SK-N-SH (cell line): ENCODE results near the gene TTLL7. TPM values are rescaled to one million over a fixed set of nuclear protein-coding genes. Genes with fewer than 3 reads are reported as not detected.

Experiments
- CTCF ChIA-PET: fragments of 300-600, 350-600 bp; formaldehyde crosslinking; extraction: SDS; loops from one replicate; lab custom pipeline; 2021; lab: Yijun Ruan, JAX
- POLR2A ChIA-PET: fragments of 350-600 bp; sonication (Branson Sonifier 250); formaldehyde crosslinking; extraction: SDS; loops from one replicate; lab custom pipeline; 2020; ENCODE audit warnings: antibody characterized with exemption, inconsistent platforms; lab: Yijun Ruan, JAX
- DNase-seq: peaks from one replicate; pipeline ENCODE4 v3.0.0; 2012
- H2AFZ ChIP-seq: fragments of 200-600 bp; sonication (generic); 2 replicates; pipeline ENCODE4 v1.8.1; 2016; ENCODE audit warnings: antibody characterized with exemption, mild to moderate bottlenecking, low read depth
- H3F3A ChIP-seq: fragments of 200-600 bp; sonication (generic); replicated peaks from 2 replicates; pipeline ENCODE3; 2016; ENCODE audit warnings: antibody characterized with exemption, mild to moderate bottlenecking; ENCODE audit not compliant: insufficient read depth
- H3K27ac ChIP-seq, 2 experiments: fragments of 200-500 bp in 1 of 2; fragments of 200-600 bp in 1 of 2; sonication (Bioruptor generic) in 1 of 2; sonication (generic), shearing (Covaris generic) in 1 of 2; 2 replicates each; pipeline versions ENCODE4 v1.5.1 to v1.6.1; 2014 to 2016; ENCODE audit warnings: low read depth in 2 of 2, inconsistent platforms in 1 of 2, low read length in 1 of 2, mild to moderate bottlenecking in 1 of 2, mixed read lengths in 1 of 2
- H3K27me3 ChIP-seq: fragments of 200-600 bp; sonication (generic), shearing (Covaris generic); 2 replicates; pipeline ENCODE4 v1.6.1; 2016; ENCODE audit warnings: mixed run types; ENCODE audit not compliant: insufficient read depth
- H3K36me3 ChIP-seq, 2 experiments: fragments of 200-500 bp in 1 of 2; fragments of 200-600 bp in 1 of 2; sonication (Bioruptor generic) in 1 of 2; sonication (generic) in 1 of 2; replicated peaks in 1 of 2; 2 replicates each; pipeline versions ENCODE3 to v1.5.1; 2014 to 2016; ENCODE audit warnings: low read length in 1 of 2, mild to moderate bottlenecking in 1 of 2; ENCODE audit not compliant: insufficient read depth in 2 of 2, control insufficient read depth in 1 of 2
- H3K4me1 ChIP-seq, 2 experiments: fragments of 200-500 bp in 1 of 2; fragments of 200-600 bp in 1 of 2; sonication (Bioruptor generic) in 1 of 2; sonication (generic), shearing (Covaris generic) in 1 of 2; 2 replicates each; pipeline versions ENCODE4 v1.5.1 to v1.6.1; 2014 to 2016; ENCODE audit warnings: low read depth in 1 of 2, low read length in 1 of 2, mixed run types in 1 of 2; ENCODE audit not compliant: insufficient read depth in 2 of 2, control insufficient read depth in 1 of 2
- H3K4me2 ChIP-seq: fragments of 200-600 bp; sonication (generic), shearing (Covaris generic); 2 replicates; pipeline ENCODE4 v1.6.1; 2017; ENCODE audit warnings: mixed run types
- H3K4me3 ChIP-seq, 2 experiments: fragments of 200-500 bp in 1 of 2; fragments of 200-600 bp in 1 of 2; sonication (Bioruptor generic) in 1 of 2; sonication (generic), shearing (Covaris generic) in 1 of 2; 2 replicates each; pipeline versions ENCODE4 v1.5.1 to v1.8.1; 2014 to 2016; ENCODE audit warnings: low read depth in 2 of 2, inconsistent platforms in 1 of 2, low read length in 1 of 2, mild to moderate bottlenecking in 1 of 2, mixed read lengths in 1 of 2, moderate library complexity in 1 of 2
- H3K79me2 ChIP-seq: fragments of 200-600 bp; sonication (generic); 2 replicates; pipeline ENCODE4 v1.8.1; 2017; ENCODE audit warnings: mild to moderate bottlenecking; ENCODE audit not compliant: insufficient read depth
- H3K9ac ChIP-seq: fragments of 200-600 bp; sonication (generic); 2 replicates; pipeline ENCODE4 v1.6.1; 2017; ENCODE audit warnings: mixed run types
- H3K9me2 ChIP-seq: fragments of 200-600 bp; sonication (generic); 2 replicates; pipeline ENCODE4 v1.6.1; 2017; ENCODE audit warnings: mixed run types
- H3K9me3 ChIP-seq: fragments of 200-600 bp; sonication (generic); 2 replicates; pipeline ENCODE4 v1.6.1; 2017; ENCODE audit warnings: mixed run types, mild to moderate bottlenecking, moderate library complexity
- H4K20me1 ChIP-seq: fragments of 200-600 bp; sonication (generic); 2 replicates; pipeline ENCODE4 v1.6.1; 2017; ENCODE audit warnings: mild to moderate bottlenecking, mixed run types; ENCODE audit not compliant: insufficient read depth
- FOSL2 ChIP-seq: IDR thresholded peaks from 2 replicates; pipeline ENCODE4 v1.4.0; 2012; ENCODE audit warnings: low read depth, mild to moderate bottlenecking, moderate library complexity, borderline replicate concordance
- FOXJ3 ChIP-seq: sonication (generic); formaldehyde crosslinking; IDR thresholded peaks from 2 replicates; pipeline ENCODE4 v1.5.1; 2020; ENCODE audit warnings: mild to moderate bottlenecking, missing genetic modification reagents
- GABPA ChIP-seq: IDR thresholded peaks from 2 replicates; pipeline ENCODE4 v1.4.0; 2012; ENCODE audit warnings: low read depth, mild to moderate bottlenecking
- MEF2A ChIP-seq: IDR thresholded peaks from 2 replicates; pipeline ENCODE4 v1.4.0; 2012; ENCODE audit warnings: low read depth, borderline replicate concordance
- MXI1 ChIP-seq: IDR thresholded peaks from 2 replicates; pipeline ENCODE4 v1.6.1; 2012; ENCODE audit warnings: mild to moderate bottlenecking, low read depth, low read length, improper control_type of control experiment
- NRF1 ChIP-seq: IDR thresholded peaks from 2 replicates; pipeline ENCODE4 v1.6.1; 2012; ENCODE audit warnings: low read depth, mild to moderate bottlenecking, low read length
- POLR2AphosphoS5 ChIP-seq: IDR thresholded peaks from 2 replicates; pipeline ENCODE4 v1.6.1; 2012; ENCODE audit warnings: low read depth, low read length
- RFX5 ChIP-seq: IDR thresholded peaks from 2 replicates; pipeline ENCODE4 v1.6.1; 2012; ENCODE audit warnings: mild to moderate bottlenecking, improper control_type of control experiment, low read length
- RXRA ChIP-seq: IDR thresholded peaks from 2 replicates; pipeline ENCODE4 v1.4.0; 2012; ENCODE audit warnings: low read depth, mild to moderate bottlenecking, borderline replicate concordance
- SMC3 ChIP-seq: IDR thresholded peaks from 2 replicates; pipeline ENCODE4 v1.6.1; 2012; ENCODE audit warnings: low read depth, low read length, improper control_type of control experiment
- TEAD4 ChIP-seq: IDR thresholded peaks from 2 replicates; pipeline ENCODE4 v1.4.0; 2012; ENCODE audit warnings: mild to moderate bottlenecking, borderline replicate concordance; ENCODE audit not compliant: insufficient read depth
- USF2 ChIP-seq: fragments of 150-350 bp; IDR thresholded peaks from 2 replicates; pipeline ENCODE4 v1.6.1; 2017; ENCODE audit warnings: antibody characterized with exemption, low read length, low read depth, borderline replicate concordance
- YY1 ChIP-seq: IDR thresholded peaks from 2 replicates; pipeline ENCODE4 v1.4.0; 2012; ENCODE audit warnings: low read depth, mild to moderate bottlenecking
- WGBS: methylation state at CpG from one replicate; pipeline ENCODE4 v1.1.6; 2017; ENCODE audit warnings: low lambda C conversion rate; 5-methylcytosine and 5-hydroxymethylcytosine counted together
- polyA plus RNA-seq, 3 experiments: library from polyadenylated mRNA; depleted of rRNA; stranded (reverse); fragments of >200 nt; gene quantifications; 2 replicates each; pipeline ENCODE4 v1.2.3, GENCODE V29; 2012
- TF ChIP-seq, protein P1 (sequence below): IDR thresholded peaks from 2 replicates; pipeline ENCODE4 v1.4.0; 2012; ENCODE audit warnings: low read depth, borderline replicate concordance
- TF ChIP-seq, protein P2 (sequence below): fragments of 150-350 bp; IDR thresholded peaks from 2 replicates; pipeline ENCODE4 v1.6.1; 2016; ENCODE audit warnings: mild to moderate bottlenecking, low read depth, low read length
- TF ChIP-seq, protein P3 (sequence below): IDR thresholded peaks from 2 replicates; pipeline ENCODE4; 2012

The TTLL7 gene
- polyA plus RNA-seq, 1 of the 3 experiments (the other 2 are of a cell fraction) = 7.3 TPM

DNA sequence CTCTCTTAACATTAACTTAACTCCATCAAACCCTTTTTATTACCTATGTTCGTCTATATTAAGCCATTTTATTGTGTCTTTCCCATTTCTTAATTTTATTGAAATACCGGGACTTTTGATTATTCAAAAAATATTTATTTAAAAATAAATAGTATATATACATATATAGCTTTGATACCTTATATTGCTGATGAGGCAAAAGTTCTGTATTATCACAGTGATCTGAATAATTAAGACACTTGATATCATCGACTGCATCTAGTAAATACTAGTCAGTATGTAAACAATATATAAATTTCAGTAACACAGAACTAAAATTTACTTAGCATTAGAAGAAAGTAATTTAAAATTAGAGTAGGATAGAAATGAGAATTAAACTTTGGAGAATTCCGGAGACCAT, 22.0 kb downstream of the TTLL7 start:
- CTCF ChIA-PET = interaction anchor here (1.2 kb wide), 1 partner anchor 456 kb away, joined by 3 read pairs; no protein-coding TSS in a partner anchor
- no peak for DNase-seq
- H3K27ac ChIP-seq = peak overlapping the region in 1 of 2 experiments; percentile 53; a peak in 2 of 4 replicates
- no peaks in the 10 kb centered on the region for H4K20me1 ChIP-seq
- no peaks in the 10 kb centered on the region for H3K4me1 ChIP-seq
- no peaks in the 10 kb centered on the region for H3K9me2 ChIP-seq
- no peak overlapping the region for H3K4me3 ChIP-seq
- TF ChIP-seq USF2 (no peak), NRF1 (no peak), POLR2AphosphoS5 (no peak), TEAD4 (no peak), SMC3 (no peak), GABPA (no peak), RFX5 (no peak)
- TF ChIP-seq, protein P1, sequence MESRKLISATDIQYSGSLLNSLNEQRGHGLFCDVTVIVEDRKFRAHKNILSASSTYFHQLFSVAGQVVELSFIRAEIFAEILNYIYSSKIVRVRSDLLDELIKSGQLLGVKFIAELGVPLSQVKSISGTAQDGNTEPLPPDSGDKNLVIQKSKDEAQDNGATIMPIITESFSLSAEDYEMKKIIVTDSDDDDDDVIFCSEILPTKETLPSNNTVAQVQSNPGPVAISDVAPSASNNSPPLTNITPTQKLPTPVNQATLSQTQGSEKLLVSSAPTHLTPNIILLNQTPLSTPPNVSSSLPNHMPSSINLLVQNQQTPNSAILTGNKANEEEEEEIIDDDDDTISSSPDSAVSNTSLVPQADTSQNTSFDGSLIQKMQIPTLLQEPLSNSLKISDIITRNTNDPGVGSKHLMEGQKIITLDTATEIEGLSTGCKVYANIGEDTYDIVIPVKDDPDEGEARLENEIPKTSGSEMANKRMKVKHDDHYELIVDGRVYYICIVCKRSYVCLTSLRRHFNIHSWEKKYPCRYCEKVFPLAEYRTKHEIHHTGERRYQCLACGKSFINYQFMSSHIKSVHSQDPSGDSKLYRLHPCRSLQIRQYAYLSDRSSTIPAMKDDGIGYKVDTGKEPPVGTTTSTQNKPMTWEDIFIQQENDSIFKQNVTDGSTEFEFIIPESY = no peak
- TF ChIP-seq, protein P2, sequence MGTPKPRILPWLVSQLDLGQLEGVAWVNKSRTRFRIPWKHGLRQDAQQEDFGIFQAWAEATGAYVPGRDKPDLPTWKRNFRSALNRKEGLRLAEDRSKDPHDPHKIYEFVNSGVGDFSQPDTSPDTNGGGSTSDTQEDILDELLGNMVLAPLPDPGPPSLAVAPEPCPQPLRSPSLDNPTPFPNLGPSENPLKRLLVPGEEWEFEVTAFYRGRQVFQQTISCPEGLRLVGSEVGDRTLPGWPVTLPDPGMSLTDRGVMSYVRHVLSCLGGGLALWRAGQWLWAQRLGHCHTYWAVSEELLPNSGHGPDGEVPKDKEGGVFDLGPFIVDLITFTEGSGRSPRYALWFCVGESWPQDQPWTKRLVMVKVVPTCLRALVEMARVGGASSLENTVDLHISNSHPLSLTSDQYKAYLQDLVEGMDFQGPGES = no peak
- TF ChIP-seq, protein P3, sequence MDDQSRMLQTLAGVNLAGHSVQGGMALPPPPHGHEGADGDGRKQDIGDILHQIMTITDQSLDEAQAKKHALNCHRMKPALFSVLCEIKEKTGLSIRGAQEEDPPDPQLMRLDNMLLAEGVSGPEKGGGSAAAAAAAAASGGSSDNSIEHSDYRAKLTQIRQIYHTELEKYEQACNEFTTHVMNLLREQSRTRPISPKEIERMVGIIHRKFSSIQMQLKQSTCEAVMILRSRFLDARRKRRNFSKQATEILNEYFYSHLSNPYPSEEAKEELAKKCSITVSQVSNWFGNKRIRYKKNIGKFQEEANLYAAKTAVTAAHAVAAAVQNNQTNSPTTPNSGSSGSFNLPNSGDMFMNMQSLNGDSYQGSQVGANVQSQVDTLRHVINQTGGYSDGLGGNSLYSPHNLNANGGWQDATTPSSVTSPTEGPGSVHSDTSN = no peak
- TF ChIP-seq, all 33 proteins: peak for 0
- no peak overlapping the region for H3K4me2 ChIP-seq
- POLR2A ChIA-PET = no interaction called here
- H3K9me3 ChIP-seq = no peaks in the 10 kb centered on the region
- H3K79me2 ChIP-seq = peaks cover 7% of the 10 kb centered on the region; the same call in 1 of the 2 replicates
- H3K36me3 ChIP-seq = peaks cover 0 to 3% of the 10 kb centered on the region in 2 experiments
- H2AFZ ChIP-seq = no peak overlapping the region
- no peaks in the 10 kb centered on the region for H3K27me3 ChIP-seq
- H3K9ac ChIP-seq = no peak overlapping the region
- H3F3A ChIP-seq = no peaks in the 10 kb centered on the region
- 82% methylated on average over 4 of the region's 4 CpGs for WGBS

DNA sequence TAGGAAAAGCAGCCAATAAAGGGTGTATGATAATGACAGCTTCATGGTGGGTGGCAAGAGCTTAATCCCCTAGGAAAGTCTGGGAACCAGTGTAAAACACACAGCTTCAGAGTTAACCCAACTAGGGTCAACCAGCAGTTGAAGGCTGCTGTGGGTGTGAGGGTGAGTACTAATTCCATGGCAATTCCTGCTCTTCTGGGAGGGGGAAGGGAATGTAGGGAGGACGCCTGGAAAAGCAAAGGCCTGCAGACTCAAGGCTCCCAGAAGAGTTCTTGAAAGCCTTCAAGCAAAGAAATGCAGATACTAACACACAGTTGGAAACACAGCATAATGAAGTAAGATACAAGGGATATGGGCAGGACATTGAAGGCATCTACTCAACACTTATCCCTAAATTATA, 28.1 kb downstream of the TTLL7 start:
- 89% methylated on average over 1 of the region's 1 CpG for WGBS
- no peak for DNase-seq
- POLR2A ChIA-PET = no interaction called here
- H3K4me1 ChIP-seq = no peaks in the 10 kb centered on the region
- no peaks in the 10 kb centered on the region for H3K9me2 ChIP-seq
- no peaks in the 10 kb centered on the region for H3K9me3 ChIP-seq
- no peak overlapping the region for H3K27ac ChIP-seq
- no peaks in the 10 kb centered on the region for H4K20me1 ChIP-seq
- no peaks in the 10 kb centered on the region for H3K79me2 ChIP-seq
- H3F3A ChIP-seq = no peaks in the 10 kb centered on the region
- CTCF ChIA-PET = no interaction called here
- no peak for TF ChIP-seq FOXJ3
- TF ChIP-seq FOSL2 = no peak
- no peak for TF ChIP-seq YY1
- TF ChIP-seq SMC3 = no peak
- TF ChIP-seq RXRA = no peak
- no peak for TF ChIP-seq MXI1
- no peak for TF ChIP-seq MEF2A
- no peak overlapping the region for H3K4me2 ChIP-seq
- no peak overlapping the region for H3K9ac ChIP-seq
- H3K27me3 ChIP-seq = no peaks in the 10 kb centered on the region
- no peak overlapping the region for H2AFZ ChIP-seq
- no peaks in the 10 kb centered on the region for H3K36me3 ChIP-seq
- no peak overlapping the region for H3K4me3 ChIP-seq
